ENCODE data around the gene CHML.

CHML gene

DNA sequence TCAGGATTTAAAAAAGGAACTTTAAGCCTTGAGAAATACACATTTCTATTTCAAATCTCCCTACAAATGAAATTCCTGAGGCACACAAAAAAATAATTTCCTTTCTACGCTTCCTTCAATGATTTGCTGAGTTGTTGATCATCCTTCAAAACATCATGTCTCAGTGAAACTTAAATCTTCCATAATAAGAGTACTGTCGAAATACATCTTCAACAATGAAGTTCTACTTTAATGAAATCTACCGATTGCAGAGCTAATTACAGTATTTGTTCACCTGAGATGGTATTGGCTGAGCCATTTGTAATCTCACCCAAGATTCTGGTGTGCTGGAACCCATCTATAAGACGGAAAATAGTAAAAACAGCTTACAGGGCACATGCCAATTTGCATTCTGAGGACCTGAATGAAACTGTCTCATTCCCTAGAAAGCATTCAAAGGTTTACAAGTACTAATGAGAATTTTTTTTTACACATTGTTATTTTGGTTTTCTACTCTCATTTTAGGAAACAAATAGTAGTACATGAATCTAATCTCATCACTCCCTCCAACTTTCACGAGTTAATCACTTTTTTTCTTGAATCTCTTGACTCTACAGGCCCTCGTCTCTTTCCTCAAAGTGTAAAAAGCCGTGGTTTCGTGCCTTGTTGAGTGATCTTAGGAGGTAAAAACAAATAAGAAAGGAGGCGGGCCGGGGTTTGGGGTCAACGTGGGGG, 1.1 kb downstream of the CHML start:
- Mint-ChIP-seq H3K36me3 (ENCODE audit: low read depth) (peaks cover 14% of the 10 kb centered on the region), H3K4me3 (peak overlapping the region; percentile 82), H3K4me1 (ENCODE audit: low read depth) (peaks cover 27% of the 10 kb centered on the region), H3K27ac (peak overlapping the region; percentile 89), H3K9me3 (peaks cover 7% of the 10 kb centered on the region), H3K27me3 (ENCODE audit: low read depth) (no peaks in the 10 kb centered on the region)

DNA sequence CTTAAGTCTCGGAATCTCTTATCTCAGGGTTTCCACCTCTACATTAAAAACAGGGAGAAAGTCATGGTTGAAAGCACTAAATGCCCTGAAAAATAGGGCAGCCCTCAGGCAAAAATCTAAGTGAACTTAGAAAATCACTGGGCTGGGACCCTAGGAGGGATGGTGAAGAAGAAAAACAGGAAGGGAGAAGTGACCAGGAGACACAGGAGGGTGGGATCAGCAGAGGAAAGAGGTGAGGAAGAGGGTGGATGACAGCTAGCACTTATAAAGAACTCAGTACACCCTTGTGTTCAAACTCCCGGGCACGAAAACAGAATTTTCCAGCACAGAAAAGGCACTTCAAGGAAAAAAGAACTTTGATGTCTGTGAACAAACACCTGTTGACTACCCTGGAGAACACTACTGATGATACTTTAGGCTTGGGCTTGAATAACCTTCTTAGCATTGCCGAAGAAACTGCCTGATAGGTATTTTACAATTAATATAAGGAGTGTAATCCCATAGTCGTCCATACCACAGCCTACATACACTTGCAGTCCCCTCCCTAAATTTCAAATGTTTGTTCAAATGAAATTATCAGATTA, 2.0 kb downstream of the CHML start:
- peaks cover 14% of the 10 kb centered on the region for H3K36me3 Mint-ChIP-seq (ENCODE audit: low read depth)
- H3K4me1 Mint-ChIP-seq (ENCODE audit: low read depth), result peaks cover 24% of the 10 kb centered on the region
- no peaks in the 10 kb centered on the region for H3K27me3 Mint-ChIP-seq (ENCODE audit: low read depth)
- peaks cover 5% of the 10 kb centered on the region for H3K9me3 Mint-ChIP-seq
- H3K4me3 Mint-ChIP-seq, result peak overlapping the region; percentile 75
- H3K27ac Mint-ChIP-seq, result no peak overlapping the region

DNA sequence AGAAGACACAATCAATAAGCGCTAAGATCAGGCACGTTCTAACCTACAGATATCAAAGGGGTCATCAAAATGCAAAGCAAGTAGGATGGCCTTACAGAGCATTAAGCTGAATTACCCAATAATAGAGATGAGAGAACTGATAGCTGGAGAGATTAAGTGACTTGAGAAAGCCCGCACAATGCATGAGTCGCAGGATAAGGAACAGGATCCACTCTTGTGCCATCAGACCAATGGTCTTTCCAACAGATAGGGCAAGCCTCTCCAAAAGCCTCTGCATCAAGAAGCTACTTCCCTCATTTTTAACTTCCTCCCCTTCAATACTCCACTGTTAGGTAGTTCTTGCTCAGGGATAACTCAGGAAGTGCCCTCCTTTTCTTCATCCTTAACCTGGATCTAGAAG, 2.6 kb downstream of the CHML start:
- peaks cover 14% of the 10 kb centered on the region for H3K36me3 Mint-ChIP-seq (ENCODE audit: low read depth)
- H3K9me3 Mint-ChIP-seq, result peaks cover 4% of the 10 kb centered on the region
- peak overlapping the region; percentile 75 for H3K4me3 Mint-ChIP-seq
- no peaks in the 10 kb centered on the region for H3K27me3 Mint-ChIP-seq (ENCODE audit: low read depth)
- peaks cover 24% of the 10 kb centered on the region for H3K4me1 Mint-ChIP-seq (ENCODE audit: low read depth)
- H3K27ac Mint-ChIP-seq, result no peak overlapping the region

DNA sequence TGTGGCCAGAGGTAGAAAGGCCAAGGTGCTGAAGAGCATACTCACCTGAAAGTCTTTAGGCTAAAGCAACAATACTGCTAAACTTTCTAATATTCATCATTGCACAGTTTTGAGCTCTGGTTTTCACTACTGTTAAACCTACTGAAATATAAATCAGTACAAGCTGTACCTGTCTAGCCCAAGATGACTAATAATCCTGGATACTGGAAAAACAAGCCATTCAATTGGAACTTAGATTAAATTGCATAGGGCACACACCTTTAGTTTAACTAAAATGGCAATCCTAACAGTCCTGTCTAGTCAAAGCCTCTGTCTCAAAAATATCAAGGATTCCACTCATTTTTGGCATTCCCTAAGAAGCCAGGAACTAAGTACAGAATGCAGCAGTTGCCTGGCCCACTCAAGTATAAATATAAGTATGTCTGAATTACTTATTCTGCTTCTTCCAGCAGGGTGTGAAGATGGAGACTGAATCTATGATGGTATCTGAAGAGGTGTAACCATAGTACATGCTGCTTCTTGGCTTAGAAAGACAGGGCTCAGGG, 3.1 kb downstream of the CHML start:
- Mint-ChIP-seq H3K4me1 (ENCODE audit: low read depth) (peaks cover 26% of the 10 kb centered on the region), H3K36me3 (ENCODE audit: low read depth) (peaks cover 15% of the 10 kb centered on the region), H3K9me3 (no peaks in the 10 kb centered on the region), H3K4me3 (peak overlapping the region; percentile 20), H3K27me3 (ENCODE audit: low read depth) (no peaks in the 10 kb centered on the region), H3K27ac (no peak overlapping the region)

DNA sequence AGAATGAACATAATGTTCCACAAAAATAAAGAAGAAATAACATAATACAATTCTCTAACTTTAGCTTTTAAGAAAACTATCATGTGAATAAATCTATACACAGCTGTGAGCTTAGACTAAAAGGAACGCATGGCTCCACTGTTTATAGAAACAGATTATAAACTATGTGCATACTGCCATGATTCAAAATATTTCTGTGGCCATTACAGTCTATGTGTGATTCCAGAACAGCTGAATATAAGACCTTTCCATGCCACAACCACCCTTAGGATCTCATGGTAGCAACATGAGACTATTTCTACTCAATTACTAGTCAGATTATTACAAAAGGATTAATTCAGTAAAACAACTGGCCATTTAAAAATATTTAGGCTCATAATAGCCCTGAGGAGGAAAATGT, 3.9 kb downstream of the CHML start:
- Mint-ChIP-seq H3K4me1 (ENCODE audit: low read depth) (peaks cover 27% of the 10 kb centered on the region), H3K4me3 (no peak overlapping the region), H3K36me3 (ENCODE audit: low read depth) (peaks cover 16% of the 10 kb centered on the region), H3K9me3 (no peaks in the 10 kb centered on the region), H3K27me3 (ENCODE audit: low read depth) (no peaks in the 10 kb centered on the region), H3K27ac (no peak overlapping the region)

DNA sequence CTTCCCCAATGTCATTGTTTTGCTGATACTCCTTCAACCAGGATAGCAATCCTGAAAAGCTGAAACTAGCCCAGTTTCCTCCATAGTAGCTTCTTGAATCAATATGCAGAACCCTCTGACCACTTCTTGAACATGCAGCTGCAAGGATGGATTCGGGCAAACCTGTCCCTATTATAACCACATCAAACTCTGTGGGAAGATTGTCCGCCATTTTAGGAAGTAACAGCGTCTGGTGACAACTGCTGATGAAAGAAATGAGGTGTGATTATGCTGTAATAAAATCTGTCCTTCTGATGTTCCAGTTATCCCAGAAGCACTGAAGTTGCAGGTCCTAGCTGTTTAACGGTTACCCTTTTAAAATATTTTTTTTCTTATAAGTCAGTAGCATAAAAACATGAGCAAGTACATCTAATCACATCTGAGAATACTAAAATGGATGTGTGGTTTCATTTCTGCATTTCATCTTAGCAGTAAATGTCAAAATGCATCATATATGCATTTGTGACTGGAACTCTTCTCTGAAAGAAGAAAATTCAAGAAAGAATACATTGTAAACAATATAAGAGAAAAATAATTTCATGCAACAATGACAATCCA, 4.5 kb downstream of the CHML start:
- Mint-ChIP-seq H3K4me1 (ENCODE audit: low read depth) (peaks cover 25% of the 10 kb centered on the region), H3K4me3 (no peak overlapping the region), H3K27ac (no peak overlapping the region), H3K27me3 (ENCODE audit: low read depth) (no peaks in the 10 kb centered on the region), H3K9me3 (no peaks in the 10 kb centered on the region), H3K36me3 (ENCODE audit: low read depth) (peaks cover 16% of the 10 kb centered on the region)

DNA sequence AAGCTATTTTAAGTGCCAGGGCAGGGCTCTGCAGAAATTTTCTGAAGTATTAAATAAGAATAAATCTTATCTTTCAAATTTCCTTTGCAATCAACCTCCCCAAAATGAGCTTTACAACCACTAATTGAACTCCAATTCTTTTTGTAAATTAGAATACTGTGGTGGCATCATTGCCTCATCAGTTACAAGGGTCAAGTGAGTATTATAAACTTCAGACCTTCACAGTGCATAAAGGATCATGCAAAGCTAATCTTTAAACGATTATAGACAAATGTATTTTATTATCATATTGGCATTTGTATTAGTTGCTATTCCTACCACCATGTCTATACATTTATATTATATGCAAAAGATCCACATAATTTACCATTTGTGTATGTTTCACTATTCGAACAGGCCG, 7.2 kb downstream of the CHML start:
- no peak overlapping the region for H3K4me3 Mint-ChIP-seq
- H3K9me3 Mint-ChIP-seq, result no peaks in the 10 kb centered on the region
- H3K27ac Mint-ChIP-seq, result no peak overlapping the region
- H3K4me1 Mint-ChIP-seq (ENCODE audit: low read depth), result peaks cover 20% of the 10 kb centered on the region
- no peaks in the 10 kb centered on the region for H3K27me3 Mint-ChIP-seq (ENCODE audit: low read depth)
- H3K36me3 Mint-ChIP-seq (ENCODE audit: low read depth), result peaks cover 12% of the 10 kb centered on the region

DNA sequence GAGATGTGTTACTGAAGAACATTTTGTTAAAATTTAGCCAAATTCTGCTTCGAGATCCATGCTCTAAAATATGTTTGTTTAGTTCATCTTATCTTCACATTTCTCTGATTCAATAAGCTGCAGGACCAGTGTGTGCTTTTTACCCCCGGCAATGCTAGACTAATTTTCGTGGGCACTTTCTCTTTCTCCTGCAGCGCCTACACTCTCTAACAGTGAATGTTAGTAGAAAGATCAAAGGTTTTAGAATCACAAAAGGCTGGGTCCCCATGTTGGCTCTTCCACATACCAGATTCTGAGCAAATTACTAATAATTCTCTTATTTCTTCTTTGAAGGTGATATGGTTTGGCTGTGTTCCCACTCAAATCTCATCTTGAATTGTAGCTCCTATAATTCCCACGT, 8.5 kb downstream of the CHML start:
- no peak overlapping the region for H3K27ac Mint-ChIP-seq
- peaks cover 11% of the 10 kb centered on the region for H3K36me3 Mint-ChIP-seq (ENCODE audit: low read depth)
- H3K4me3 Mint-ChIP-seq, result no peak overlapping the region
- no peaks in the 10 kb centered on the region for H3K9me3 Mint-ChIP-seq
- H3K27me3 Mint-ChIP-seq (ENCODE audit: low read depth), result no peaks in the 10 kb centered on the region
- H3K4me1 Mint-ChIP-seq (ENCODE audit: low read depth), result peaks cover 19% of the 10 kb centered on the region

DNA sequence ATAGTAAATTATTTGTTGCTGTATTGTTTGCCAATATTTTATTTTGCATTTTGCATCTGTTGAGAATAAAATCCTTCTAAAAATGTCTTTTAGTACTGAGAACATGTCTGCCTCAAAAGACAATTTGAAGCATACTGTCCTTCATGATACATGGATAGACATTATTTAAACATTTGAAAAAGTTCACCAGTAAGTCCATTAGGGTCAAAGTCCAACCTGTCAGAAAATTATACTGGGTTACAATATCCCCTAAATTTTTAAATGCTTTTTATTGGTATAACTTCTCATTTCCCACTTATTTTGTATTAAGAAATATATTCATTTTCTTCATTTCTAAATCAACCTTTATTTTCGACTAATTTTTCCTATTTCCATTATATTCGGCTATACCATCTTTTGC, 9.3 kb downstream of the CHML start:
- H3K9me3 Mint-ChIP-seq, result no peaks in the 10 kb centered on the region
- H3K36me3 Mint-ChIP-seq (ENCODE audit: low read depth), result peaks cover 11% of the 10 kb centered on the region
- no peaks in the 10 kb centered on the region for H3K27me3 Mint-ChIP-seq (ENCODE audit: low read depth)
- no peak overlapping the region for H3K27ac Mint-ChIP-seq
- peaks cover 16% of the 10 kb centered on the region for H3K4me1 Mint-ChIP-seq (ENCODE audit: low read depth)
- no peak overlapping the region for H3K4me3 Mint-ChIP-seq

DNA sequence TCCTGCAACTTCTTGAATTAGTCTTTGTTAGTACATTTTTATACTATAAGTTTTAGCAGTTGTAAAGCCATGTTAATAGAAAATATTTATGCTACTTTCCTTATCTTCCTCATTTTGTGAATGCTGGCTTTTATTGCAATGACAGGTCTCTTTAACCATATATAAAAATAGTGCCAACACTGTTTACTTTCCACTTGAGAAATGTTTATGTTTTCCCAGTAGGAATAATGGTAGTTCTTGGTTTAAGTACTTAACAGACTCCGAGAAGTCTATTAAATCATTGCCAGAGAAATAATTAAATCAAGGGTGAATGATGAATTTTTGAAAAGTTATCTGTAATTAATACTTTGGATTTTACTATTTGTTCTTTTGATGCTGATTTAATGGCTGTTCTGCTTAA, 9.7 kb downstream of the CHML start:
- Mint-ChIP-seq H3K27ac (no peak overlapping the region), H3K4me3 (no peak overlapping the region)

DNA sequence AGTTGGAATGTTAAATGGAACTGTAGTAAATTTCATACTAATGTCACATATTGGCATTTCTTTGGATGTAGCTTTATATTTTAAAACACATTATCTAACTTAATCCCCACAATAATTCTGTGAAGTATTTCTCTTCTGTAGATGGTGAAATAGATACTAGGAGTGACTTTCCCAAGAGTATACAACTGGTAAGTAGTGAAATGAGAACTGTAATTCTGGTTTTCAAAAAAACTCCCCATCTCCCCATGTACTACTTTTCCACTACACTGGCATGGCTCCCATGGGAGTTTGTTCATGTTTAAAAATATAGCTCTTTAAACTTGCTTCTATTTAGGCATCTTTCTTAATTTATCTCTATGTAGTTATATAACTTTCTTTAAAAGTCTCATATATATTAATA, 10.2 kb downstream of the CHML start:
- Mint-ChIP-seq H3K36me3 (ENCODE audit: low read depth) (peaks cover 5% of the 10 kb centered on the region), H3K27me3 (ENCODE audit: low read depth) (no peaks in the 10 kb centered on the region), H3K4me3 (no peak overlapping the region), H3K9me3 (no peaks in the 10 kb centered on the region), H3K27ac (no peak overlapping the region), H3K4me1 (ENCODE audit: low read depth) (peaks cover 16% of the 10 kb centered on the region)

More for the DNA sequence above, 9.7 kb downstream of the CHML start:
- H3K27me3 Mint-ChIP-seq (ENCODE audit: low read depth), result no peaks in the 10 kb centered on the region
- H3K36me3 Mint-ChIP-seq (ENCODE audit: low read depth), result peaks cover 10% of the 10 kb centered on the region
- H3K9me3 Mint-ChIP-seq, result no peaks in the 10 kb centered on the region
- peaks cover 16% of the 10 kb centered on the region for H3K4me1 Mint-ChIP-seq (ENCODE audit: low read depth)

DNA sequence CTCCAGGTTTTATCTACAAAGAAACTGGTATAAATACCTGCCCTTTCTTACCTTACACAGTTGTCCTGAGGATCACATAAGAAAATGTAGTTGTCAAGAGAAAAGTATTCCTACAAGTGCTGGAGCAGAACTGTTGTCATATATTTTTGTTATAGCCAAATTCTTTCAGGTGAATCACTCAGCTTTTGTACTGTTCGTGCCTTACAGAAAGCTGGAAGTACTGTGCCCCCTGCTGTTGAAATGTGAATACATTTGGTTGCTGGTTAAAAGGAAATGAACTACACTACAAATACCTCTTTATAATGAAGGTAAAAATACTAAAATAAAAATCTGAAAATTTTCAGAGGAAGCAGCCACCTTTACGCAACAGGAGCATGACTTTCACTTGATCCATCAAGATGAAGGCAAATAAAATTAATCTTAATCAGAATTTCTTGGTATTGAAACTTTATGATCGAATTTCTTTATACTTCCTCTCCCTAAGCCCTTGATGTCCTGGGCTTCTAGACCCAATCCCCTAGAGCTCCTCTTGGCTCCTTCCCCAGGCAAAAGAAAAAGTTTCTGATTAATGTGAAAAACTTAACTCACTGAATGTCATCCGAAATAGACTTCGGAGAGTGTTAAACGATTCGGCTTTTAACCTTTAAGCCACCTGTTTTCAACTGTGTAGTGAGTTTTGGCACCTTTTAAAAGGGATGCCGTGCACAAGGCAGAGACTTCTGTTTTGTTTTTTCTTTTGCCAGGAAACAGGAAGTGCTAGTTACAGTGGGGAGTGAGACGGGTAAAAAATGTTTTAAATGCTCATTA, 12.5 kb downstream of the CHML start:
- Mint-ChIP-seq H3K4me3 (peak overlapping the region; percentile 73), H3K9me3 (no peaks in the 10 kb centered on the region), H3K27ac (peak overlapping the region; percentile 92), H3K36me3 (ENCODE audit: low read depth) (peaks cover 3% of the 10 kb centered on the region), H3K4me1 (ENCODE audit: low read depth) (peaks cover 16% of the 10 kb centered on the region), H3K27me3 (ENCODE audit: low read depth) (no peaks in the 10 kb centered on the region)

DNA sequence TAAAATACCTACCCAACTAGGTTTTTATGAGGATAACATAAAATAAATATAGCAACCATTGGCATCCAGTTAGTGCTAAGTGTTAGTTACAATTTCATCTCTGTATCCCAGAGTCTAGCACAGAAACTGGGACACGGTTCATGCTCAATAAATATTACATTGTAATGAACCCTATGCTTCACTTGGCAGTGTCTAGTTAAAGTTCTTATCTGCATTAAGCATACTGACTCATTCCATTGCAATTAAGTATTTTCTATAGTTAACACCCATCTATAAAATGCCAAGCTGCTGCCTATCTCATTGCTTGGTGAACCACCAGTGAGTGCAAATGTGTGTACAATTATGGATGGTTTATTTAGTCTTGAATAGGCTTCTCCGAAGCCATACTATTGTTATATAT, 15.2 kb downstream of the CHML start:
- Mint-ChIP-seq H3K4me3 (no peak overlapping the region), H3K9me3 (no peaks in the 10 kb centered on the region), H3K27ac (no peak overlapping the region), H3K36me3 (ENCODE audit: low read depth) (no peaks in the 10 kb centered on the region), H3K27me3 (ENCODE audit: low read depth) (no peaks in the 10 kb centered on the region), H3K4me1 (ENCODE audit: low read depth) (peaks cover 12% of the 10 kb centered on the region)

DNA sequence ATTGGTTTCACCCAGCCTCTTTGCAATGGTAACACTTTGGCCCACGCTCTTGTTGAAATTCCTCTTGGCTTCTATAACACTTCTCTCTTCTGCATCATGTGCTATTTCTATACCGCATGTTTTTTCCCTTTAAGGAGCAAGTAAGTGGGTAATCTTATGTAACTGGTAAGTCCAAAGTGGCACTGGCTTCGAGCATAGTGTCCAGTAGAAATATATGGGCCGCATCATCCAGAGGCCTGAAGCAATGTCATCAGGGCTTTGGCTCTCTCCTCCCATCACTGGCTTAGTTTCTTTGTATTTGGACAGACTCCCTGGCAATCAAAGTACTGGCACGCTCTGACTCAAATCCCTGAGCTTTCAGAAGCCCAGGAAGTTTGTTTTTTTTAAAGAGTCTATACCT, 17.5 kb downstream of the CHML start:
- peaks cover 4% of the 10 kb centered on the region for H3K4me1 Mint-ChIP-seq (ENCODE audit: low read depth)
- no peak overlapping the region for H3K27ac Mint-ChIP-seq
- no peaks in the 10 kb centered on the region for H3K36me3 Mint-ChIP-seq (ENCODE audit: low read depth)
- H3K4me3 Mint-ChIP-seq, result no peak overlapping the region
- no peaks in the 10 kb centered on the region for H3K9me3 Mint-ChIP-seq
- H3K27me3 Mint-ChIP-seq (ENCODE audit: low read depth), result no peaks in the 10 kb centered on the region
